ENCODE results near the gene CCDC88B.

DNA sequence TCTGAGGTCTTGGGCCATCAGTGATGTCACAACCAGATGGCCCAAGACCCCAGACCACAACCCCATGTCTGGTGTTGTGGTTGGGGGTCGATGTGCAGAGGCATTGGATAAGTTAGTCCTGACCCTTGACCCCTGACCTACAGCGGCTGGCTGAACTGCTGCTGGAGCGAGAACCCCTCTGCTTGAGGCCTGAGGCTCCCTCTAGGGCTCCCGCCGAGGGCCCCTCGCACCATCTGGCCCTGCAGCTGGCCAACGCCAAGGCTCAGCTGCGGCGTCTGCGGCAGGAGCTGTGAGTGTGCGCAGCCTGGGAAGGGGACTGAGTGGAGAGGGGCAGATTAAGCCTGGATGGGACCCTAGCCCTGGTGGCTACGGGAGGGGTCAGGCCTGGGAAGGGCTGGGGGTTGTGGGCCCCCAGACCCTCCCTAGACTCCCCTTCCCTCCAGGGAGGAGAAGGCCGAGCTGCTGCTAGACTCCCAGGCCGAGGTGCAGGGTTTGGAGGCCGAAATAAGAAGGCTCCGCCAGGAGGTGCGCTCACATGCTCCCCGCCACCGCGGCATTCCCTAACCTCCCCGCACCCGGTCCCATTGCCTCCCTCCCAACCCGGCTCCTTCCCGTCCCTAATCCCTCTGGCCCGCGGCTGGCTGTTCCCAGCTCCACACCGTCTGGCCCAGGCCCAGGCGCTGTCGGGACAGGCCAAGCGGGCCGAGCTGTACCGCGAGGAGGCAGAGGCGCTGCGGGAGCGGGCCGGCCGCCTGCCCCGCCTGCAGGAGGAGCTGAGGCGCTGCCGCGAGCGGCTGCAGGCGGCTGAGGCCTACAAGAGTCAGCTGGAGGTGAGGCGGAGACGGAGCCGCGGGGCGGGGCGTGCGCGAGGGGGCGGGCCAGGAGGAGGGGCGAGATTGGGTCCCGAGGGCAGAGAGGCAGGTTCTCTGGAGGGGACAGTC lies 2.1 kb downstream of the CCDC88B start:
- TF ChIP-seq POLR2A (IDR thresholded peaks at IDR 0.05): peak in 1 of 2 donors; percentile 7
- TF ChIP-seq, protein P1, sequence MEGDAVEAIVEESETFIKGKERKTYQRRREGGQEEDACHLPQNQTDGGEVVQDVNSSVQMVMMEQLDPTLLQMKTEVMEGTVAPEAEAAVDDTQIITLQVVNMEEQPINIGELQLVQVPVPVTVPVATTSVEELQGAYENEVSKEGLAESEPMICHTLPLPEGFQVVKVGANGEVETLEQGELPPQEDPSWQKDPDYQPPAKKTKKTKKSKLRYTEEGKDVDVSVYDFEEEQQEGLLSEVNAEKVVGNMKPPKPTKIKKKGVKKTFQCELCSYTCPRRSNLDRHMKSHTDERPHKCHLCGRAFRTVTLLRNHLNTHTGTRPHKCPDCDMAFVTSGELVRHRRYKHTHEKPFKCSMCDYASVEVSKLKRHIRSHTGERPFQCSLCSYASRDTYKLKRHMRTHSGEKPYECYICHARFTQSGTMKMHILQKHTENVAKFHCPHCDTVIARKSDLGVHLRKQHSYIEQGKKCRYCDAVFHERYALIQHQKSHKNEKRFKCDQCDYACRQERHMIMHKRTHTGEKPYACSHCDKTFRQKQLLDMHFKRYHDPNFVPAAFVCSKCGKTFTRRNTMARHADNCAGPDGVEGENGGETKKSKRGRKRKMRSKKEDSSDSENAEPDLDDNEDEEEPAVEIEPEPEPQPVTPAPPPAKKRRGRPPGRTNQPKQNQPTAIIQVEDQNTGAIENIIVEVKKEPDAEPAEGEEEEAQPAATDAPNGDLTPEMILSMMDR (IDR thresholded peaks at IDR 0.05): no peak
- peak in 1 of 2 donors; percentile 55 for TF ChIP-seq POLR2AphosphoS5 (IDR thresholded peaks at IDR 0.05; ENCODE audit: insufficient read depth in 1 of 2, low read depth in 1 of 2)
